A673 (cell line): ENCODE measurements around the gene ZNF212.

ENCODE experiments used
- CTCF ChIP-seq: fragments of 300-800, 200-600 bp; sonication (generic); conservative IDR thresholded peaks from 2 replicates; pipeline ENCODE4 v1.5.1; 2017; ENCODE audit warnings: low read depth, mild to moderate bottlenecking, antibody characterized with exemption, low read length, moderate library complexity, mixed read lengths
- EZH2 ChIP-seq: fragments of 200-600 bp; sonication (generic); IDR thresholded peaks from 2 replicates; pipeline ENCODE4 v1.6.1; 2017; ENCODE audit warnings: borderline replicate concordance, low read depth, mild to moderate bottlenecking, mixed read lengths, antibody characterized with exemption, low read length; ENCODE audit not compliant: poor library complexity, severe bottlenecking

GRCh38 chr7:149223761-149224160 is 15.7 kb upstream of the ZNF212 start:
- TF ChIP-seq CTCF (no peak), EZH2 (no peak)
